DMS53 treated with DMSO at 0.1 percent for 48 hours (cell line): ENCODE measurements around the gene SDHAF3.

Experiments used
- DNase-seq: peaks from one replicate; lab custom pipeline; 2025; ENCODE audit not compliant: unreplicated experiment; lab: John Stamatoyannopoulos, UW

The SDHAF3 gene

GRCh38 chr7:97215556-97215955 lies 98.1 kb downstream of the SDHAF3 start:
- no peak for DNase-seq

- DNase-seq: no peak
These were observed 101.3 kb downstream of the SDHAF3 start for GRCh38 chr7:97218767-97219166.

- DNase-seq: no peak
These were observed 101.7 kb downstream of the SDHAF3 start for GRCh38 chr7:97219237-97219636.

- no peak for DNase-seq
These were observed 106.8 kb downstream of the SDHAF3 start for GRCh38 chr7:97224316-97224715.

GRCh38 chr7:97226541-97226940 lies 109.0 kb downstream of the SDHAF3 start:
- no peak for DNase-seq
